A549 (cell line): ENCODE data around the gene PADI2. TPM values are rescaled to one million over a fixed set of nuclear protein-coding genes. Genes with fewer than 3 reads are reported as not detected.

Source experiments
- ATAC-seq, 2 experiments: fragments of 200-7000 bp in 1 of 2; fragments of >200 bp in 1 of 2; cut with Nextera tagmentation in 1 of 2; cut with Tn5 transposase in 1 of 2; 3 replicates each; pipeline versions ENCODE4 v1.8.0 to v1.9.1; 2018 to 2020; ENCODE audit warnings: mild to moderate bottlenecking in 1 of 2, moderate library complexity in 1 of 2
- CTCF ChIA-PET: fragments of 300-600 bp; sonication (Branson Sonifier 250); formaldehyde crosslinking; extraction: SDS; loops from one replicate; lab custom pipeline; 2021; ENCODE audit warnings: antibody characterized with exemption, inconsistent platforms; lab: Yijun Ruan, JAX
- POLR2A ChIA-PET: fragments of 350-600 bp; formaldehyde crosslinking; extraction: SDS; loops from one replicate; lab custom pipeline; 2021; ENCODE audit warnings: antibody characterized with exemption, inconsistent platforms; lab: Yijun Ruan, JAX
- DNase-seq, 2 experiments: peaks; one replicate each; pipeline versions ENCODE4 v3.0.0 to v3.0.0-alpha.2; 2011 to 2016; ENCODE audit warnings: low read depth in 1 of 2, low spot score in 1 of 2
- FAIRE-seq: peaks from 2 replicates; lab custom pipeline; 2011; peaks lifted over from hg19 to GRCh38; lab: Jason Lieb, UNC
- H3K27ac ChIP-seq, 2 experiments: fragments of >200 bp; sonication (Bioruptor Twin); formaldehyde crosslinking; 3 replicates each; pipeline ENCODE4 v1.5.1; 2016 to 2017
- H3K4me1 ChIP-seq: fragments of >200 bp; sonication (Bioruptor Twin); formaldehyde crosslinking; 3 replicates; pipeline ENCODE4 v1.6.1; 2016
- H3K4me2 ChIP-seq: fragments of >200 bp; sonication (Bioruptor Twin); formaldehyde crosslinking; 3 replicates; pipeline ENCODE4 v1.6.1; 2016
- H3K4me3 ChIP-seq: fragments of >200 bp; sonication (Bioruptor Twin); formaldehyde crosslinking; 3 replicates; pipeline ENCODE4 v1.5.1; 2016
- H3K9me3 ChIP-seq: fragments of >200 bp; sonication (Bioruptor Twin); formaldehyde crosslinking; 3 replicates; pipeline ENCODE4 v1.6.1; 2016
- BHLHE40 ChIP-seq: IDR thresholded peaks from 2 replicates; pipeline ENCODE4 v1.6.1; 2012; ENCODE audit warnings: low read depth, low read length, inconsistent platforms
- CHD2 ChIP-seq: fragments of 150-350 bp; IDR thresholded peaks from 2 replicates; pipeline ENCODE4 v1.6.1; 2014; ENCODE audit warnings: low read length; ENCODE audit not compliant: partially characterized antibody
- CHD4 ChIP-seq: fragments of 200-600 bp; sonication (generic); IDR thresholded peaks from 2 replicates; pipeline ENCODE4 v1.6.1; 2016; ENCODE audit warnings: antibody characterized with exemption, mild to moderate bottlenecking, borderline replicate concordance
- EHF ChIP-seq: fragments of 250-450 bp; sonication (Bioruptor Pico); IDR thresholded peaks from 2 replicates; pipeline ENCODE4 v1.5.0; 2020; ENCODE audit warnings: mild to moderate bottlenecking
- EHMT2 ChIP-seq: fragments of 200-600 bp; sonication (generic); IDR thresholded peaks from 2 replicates; pipeline ENCODE4 v1.6.1; 2016; ENCODE audit warnings: antibody characterized with exemption, low read depth, mild to moderate bottlenecking, moderate library complexity
- EP300 ChIP-seq, 2 experiments: fragments of >200 bp; sonication (Bioruptor Twin); formaldehyde crosslinking; IDR thresholded peaks; 2 replicates in 1 of 2; 3 replicates in 1 of 2; pipeline ENCODE4 v1.6.1; 2016 to 2017
- ESRRA ChIP-seq: fragments of 150-350 bp; IDR thresholded peaks from 2 replicates; pipeline ENCODE4 v1.6.1; 2014; ENCODE audit warnings: mild to moderate bottlenecking, low read length, borderline replicate concordance
- FOSL2 ChIP-seq, 2 experiments: fragments of 450-650 bp in 1 of 2; fragments of >200 bp in 1 of 2; sonication (Bioruptor Twin) in 1 of 2; formaldehyde crosslinking; IDR thresholded peaks; 2 replicates each; pipeline versions ENCODE4 v1.5.0 to v1.6.1; 2016 to 2020; ENCODE audit warnings: mild to moderate bottlenecking in 1 of 2, moderate library complexity in 1 of 2
- FOXS1 ChIP-seq: fragments of 250-450 bp; sonication (Bioruptor Pico); IDR thresholded peaks from 2 replicates; pipeline ENCODE4 v1.5.0; 2020; ENCODE audit warnings: mild to moderate bottlenecking, moderate library complexity
- HES2 ChIP-seq: fragments of >200 bp; sonication (Bioruptor Twin); formaldehyde crosslinking; IDR thresholded peaks from 2 replicates; pipeline ENCODE4 v1.6.1; 2016
- HEYL ChIP-seq: fragments of 250-450 bp; sonication (Bioruptor Pico); IDR thresholded peaks from 2 replicates; pipeline ENCODE4 v1.8.0; 2021; ENCODE audit warnings: mild to moderate bottlenecking, moderate library complexity
- HOXA7 ChIP-seq: fragments of 250-450 bp; sonication (Bioruptor Pico); IDR thresholded peaks from 2 replicates; pipeline ENCODE4 v1.5.0; 2020; ENCODE audit warnings: mild to moderate bottlenecking, moderate library complexity
- HOXB5 ChIP-seq: fragments of 250-450 bp; sonication (Bioruptor Pico); IDR thresholded peaks from 2 replicates; pipeline ENCODE4 v1.5.0; 2020; ENCODE audit warnings: mild to moderate bottlenecking, moderate library complexity
- JUNB ChIP-seq: fragments of >200 bp; sonication (Bioruptor Twin); formaldehyde crosslinking; IDR thresholded peaks from 2 replicates; pipeline ENCODE4 v1.6.1; 2016
- KDM5A ChIP-seq: fragments of 200-600 bp; sonication (generic); IDR thresholded peaks from 2 replicates; pipeline ENCODE4 v1.6.1; 2016; ENCODE audit warnings: antibody characterized with exemption, mild to moderate bottlenecking
- MAFK ChIP-seq: fragments of 450-650 bp; IDR thresholded peaks from 2 replicates; pipeline ENCODE4 v1.6.1; 2014; ENCODE audit not compliant: partially characterized antibody
- MAZ ChIP-seq: fragments of 150-350 bp; IDR thresholded peaks from 2 replicates; pipeline ENCODE4 v1.6.1; 2014; ENCODE audit warnings: antibody characterized with exemption, low read depth, low read length, borderline replicate concordance
- NPAS2 ChIP-seq: fragments of 250-450 bp; sonication (Bioruptor Pico); IDR thresholded peaks from 2 replicates; pipeline ENCODE4 v1.8.0; 2022; ENCODE audit warnings: mild to moderate bottlenecking, moderate library complexity, borderline replicate concordance
- NR3C1 ChIP-seq: fragments of >200 bp; sonication (Bioruptor Twin); formaldehyde crosslinking; IDR thresholded peaks from 3 replicates; pipeline ENCODE4 v1.6.1; 2017
- POLR2A ChIP-seq: IDR thresholded peaks from 2 replicates; pipeline ENCODE4 v1.6.1; 2012; ENCODE audit warnings: mild to moderate bottlenecking, low read length
- RAD21 ChIP-seq, 2 experiments: fragments of >200 bp in 1 of 2; sonication (Bioruptor Twin) in 1 of 2; formaldehyde crosslinking in 1 of 2; IDR thresholded peaks in 1 of 2; conservative IDR thresholded peaks in 1 of 2; 2 replicates in 1 of 2; 3 replicates in 1 of 2; pipeline ENCODE4 v1.6.1; 2012 to 2018; ENCODE audit warnings: inconsistent platforms in 1 of 2
- RCOR1 ChIP-seq: fragments of 150-350 bp; IDR thresholded peaks from 2 replicates; pipeline ENCODE4 v1.6.1; 2014; ENCODE audit warnings: antibody characterized with exemption, low read length, low read depth
- RNF2 ChIP-seq: fragments of 200-600 bp; sonication (generic); IDR thresholded peaks from 2 replicates; pipeline ENCODE4 v1.6.1; 2016; ENCODE audit warnings: low read depth, mild to moderate bottlenecking, antibody characterized with exemption, moderate library complexity, borderline replicate concordance
- SREBF2 ChIP-seq: fragments of 450-650 bp; IDR thresholded peaks from 2 replicates; pipeline ENCODE4 v1.6.1; 2014; ENCODE audit warnings: mild to moderate bottlenecking, moderate library complexity
- TFCP2L1 ChIP-seq: fragments of 250-450 bp; sonication (Bioruptor Pico); IDR thresholded peaks from 2 replicates; pipeline ENCODE4 v1.5.0; 2021; ENCODE audit warnings: mild to moderate bottlenecking
- TP53 ChIP-seq: fragments of 250-450 bp; sonication (Bioruptor Pico); IDR thresholded peaks from 2 replicates; pipeline ENCODE4 v1.5.0; 2021; ENCODE audit warnings: mild to moderate bottlenecking, moderate library complexity
- ZFP36 ChIP-seq: fragments of 450-650 bp; IDR thresholded peaks from 2 replicates; pipeline ENCODE4 v1.6.1; 2014; ENCODE audit warnings: borderline replicate concordance; ENCODE audit not compliant: partially characterized antibody
- ZNF302 ChIP-seq: fragments of 250-450 bp; sonication (Bioruptor Pico); IDR thresholded peaks from 2 replicates; pipeline ENCODE4 v1.9.0; 2021; ENCODE audit warnings: inconsistent platforms, mild to moderate bottlenecking, moderate library complexity
- ZSCAN20 ChIP-seq: fragments of 250-450 bp; sonication (Bioruptor Pico); IDR thresholded peaks from 2 replicates; pipeline ENCODE4 v1.8.0; 2022; ENCODE audit warnings: mild to moderate bottlenecking, moderate library complexity
- WGBS: methylation state at CpG from one replicate; pipeline ENCODE4 v1.1.6; 2017; ENCODE audit errors: missing lambda C conversion rate; 5-methylcytosine and 5-hydroxymethylcytosine counted together
- polyA plus RNA-seq, 4 experiments: library from polyadenylated mRNA; depleted of rRNA in 3 of 4; stranded (reverse); fragments of >200 nt; fragmentation: RNase III in 1 of 4; extraction: RNeasy Plus Mini Kit Qiagen cat#74134 plus additional on column Dnase treatment in 1 of 4; gene quantifications; 2 replicates in 3 of 4; 3 replicates in 1 of 4; pipeline ENCODE4 v1.2.3, GENCODE V29; 2011 to 2017
- TF ChIP-seq, protein P1 (sequence below): fragments of 200-600 bp; sonication (generic); IDR thresholded peaks from 2 replicates; pipeline ENCODE4 v1.6.1; 2016; ENCODE audit warnings: antibody characterized with exemption, mild to moderate bottlenecking, moderate library complexity
- TF ChIP-seq, protein P2 (sequence below): fragments of 150-350 bp; IDR thresholded peaks from 2 replicates; pipeline ENCODE4 v1.6.1; 2014; ENCODE audit warnings: low read depth, mild to moderate bottlenecking, low read length

Gene PADI2
- polyA plus RNA-seq, 2 of the 4 experiments (the other 2 are of a cell fraction), result 1.1 to 1.3 TPM

DNA sequence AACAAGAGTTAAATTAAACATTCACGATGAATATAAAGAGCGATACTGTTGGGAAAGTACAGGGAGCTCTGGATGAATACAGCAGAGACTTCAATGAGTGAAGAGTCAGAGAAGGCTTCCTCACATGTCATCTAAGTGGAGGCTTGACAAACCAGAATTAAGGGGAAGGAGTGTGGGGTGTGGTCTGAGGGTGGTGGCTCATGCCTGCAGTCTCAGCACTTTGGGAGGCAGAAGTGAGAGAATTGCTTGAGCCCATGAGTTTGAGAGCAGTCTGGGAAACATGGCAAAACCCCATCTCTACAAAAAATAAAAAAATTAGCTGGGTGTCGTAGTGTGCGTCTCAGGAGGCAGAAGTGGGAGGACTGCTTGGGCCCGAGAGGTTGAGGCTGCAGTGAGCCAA lies 74.1 kb downstream of the PADI2 start:
- POLR2A ChIA-PET, result no interaction called here
- no peak for TF ChIP-seq ZFP36
- no peak for TF ChIP-seq HOXA7 (CRISPR knock-in tag)
- no peak for TF ChIP-seq JUNB
- no peak for TF ChIP-seq KDM5A
- no peak for TF ChIP-seq RNF2
- no peak for TF ChIP-seq ESRRA
- no peak for TF ChIP-seq SREBF2
- no peak for TF ChIP-seq FOXS1 (CRISPR knock-in tag)
- no peak for TF ChIP-seq MAFK
- TF ChIP-seq MAZ, result no peak
- TF ChIP-seq ZSCAN20, result no peak
- no peak for TF ChIP-seq BHLHE40
- TF ChIP-seq RAD21 (conservative IDR thresholded peaks at IDR 0.05 in 1 of 2, IDR thresholded peaks at IDR 0.05 in 1 of 2), result no peak
- no peak for TF ChIP-seq ZNF302 (CRISPR knock-in tag)
- TF ChIP-seq RCOR1, result no peak
- no peaks in the 10 kb centered on the region for H3K9me3 ChIP-seq
- H3K4me1 ChIP-seq, result peaks cover 6% of the 10 kb centered on the region; the same call in 1 of the 3 replicates
- H3K27ac ChIP-seq, result no peak overlapping the region
- no peak overlapping the region for H3K4me2 ChIP-seq
- 74% methylated on average over 5 of the region's 5 CpGs for WGBS
- no peak overlapping the region for H3K4me3 ChIP-seq
- ATAC-seq, result no peak
- no peak for FAIRE-seq
- CTCF ChIA-PET, result interaction anchor here (1.0 to 6.9 kb wide), 14 partner anchors 12 to 95 kb away, joined by 3 to 80 read pairs (median 12); no protein-coding TSS in a partner anchor
- no peak for DNase-seq

GRCh38 chr1:17043676-17044075 lies 75.6 kb downstream of the PADI2 start:
- no peak for DNase-seq
- Histone ChIP-seq H3K4me3 (no peak overlapping the region), H3K9me3 (no peaks in the 10 kb centered on the region), H3K4me1 (peaks cover 6% of the 10 kb centered on the region; the same call in 1 of the 3 replicates), H3K4me2 (no peak overlapping the region), H3K27ac (no peak overlapping the region)
- FAIRE-seq, result no peak
- POLR2A ChIA-PET, result no interaction called here
- CTCF ChIA-PET, result interaction anchor here (6.3 to 6.9 kb wide), 2 partner anchors 82 to 94 kb away, joined by 54 to 80 read pairs; no protein-coding TSS in a partner anchor
- WGBS, result 77% methylated on average over 5 of the region's 5 CpGs
- no peak for ATAC-seq
- TF ChIP-seq EHF (CRISPR knock-in tag), result no peak
- TF ChIP-seq POLR2A, result no peak
- no peak for TF ChIP-seq HOXB5 (CRISPR knock-in tag)
- TF ChIP-seq, protein P1, sequence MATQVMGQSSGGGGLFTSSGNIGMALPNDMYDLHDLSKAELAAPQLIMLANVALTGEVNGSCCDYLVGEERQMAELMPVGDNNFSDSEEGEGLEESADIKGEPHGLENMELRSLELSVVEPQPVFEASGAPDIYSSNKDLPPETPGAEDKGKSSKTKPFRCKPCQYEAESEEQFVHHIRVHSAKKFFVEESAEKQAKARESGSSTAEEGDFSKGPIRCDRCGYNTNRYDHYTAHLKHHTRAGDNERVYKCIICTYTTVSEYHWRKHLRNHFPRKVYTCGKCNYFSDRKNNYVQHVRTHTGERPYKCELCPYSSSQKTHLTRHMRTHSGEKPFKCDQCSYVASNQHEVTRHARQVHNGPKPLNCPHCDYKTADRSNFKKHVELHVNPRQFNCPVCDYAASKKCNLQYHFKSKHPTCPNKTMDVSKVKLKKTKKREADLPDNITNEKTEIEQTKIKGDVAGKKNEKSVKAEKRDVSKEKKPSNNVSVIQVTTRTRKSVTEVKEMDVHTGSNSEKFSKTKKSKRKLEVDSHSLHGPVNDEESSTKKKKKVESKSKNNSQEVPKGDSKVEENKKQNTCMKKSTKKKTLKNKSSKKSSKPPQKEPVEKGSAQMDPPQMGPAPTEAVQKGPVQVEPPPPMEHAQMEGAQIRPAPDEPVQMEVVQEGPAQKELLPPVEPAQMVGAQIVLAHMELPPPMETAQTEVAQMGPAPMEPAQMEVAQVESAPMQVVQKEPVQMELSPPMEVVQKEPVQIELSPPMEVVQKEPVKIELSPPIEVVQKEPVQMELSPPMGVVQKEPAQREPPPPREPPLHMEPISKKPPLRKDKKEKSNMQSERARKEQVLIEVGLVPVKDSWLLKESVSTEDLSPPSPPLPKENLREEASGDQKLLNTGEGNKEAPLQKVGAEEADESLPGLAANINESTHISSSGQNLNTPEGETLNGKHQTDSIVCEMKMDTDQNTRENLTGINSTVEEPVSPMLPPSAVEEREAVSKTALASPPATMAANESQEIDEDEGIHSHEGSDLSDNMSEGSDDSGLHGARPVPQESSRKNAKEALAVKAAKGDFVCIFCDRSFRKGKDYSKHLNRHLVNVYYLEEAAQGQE, result no peak
- no peak for TF ChIP-seq HOXA7 (CRISPR knock-in tag)
- TF ChIP-seq FOSL2 (IDR thresholded peaks at IDR 0.05), result no peak
- TF ChIP-seq FOSL2 (CRISPR knock-in tag; IDR thresholded peaks at IDR 0.05), result no peak
- TF ChIP-seq, protein P2, sequence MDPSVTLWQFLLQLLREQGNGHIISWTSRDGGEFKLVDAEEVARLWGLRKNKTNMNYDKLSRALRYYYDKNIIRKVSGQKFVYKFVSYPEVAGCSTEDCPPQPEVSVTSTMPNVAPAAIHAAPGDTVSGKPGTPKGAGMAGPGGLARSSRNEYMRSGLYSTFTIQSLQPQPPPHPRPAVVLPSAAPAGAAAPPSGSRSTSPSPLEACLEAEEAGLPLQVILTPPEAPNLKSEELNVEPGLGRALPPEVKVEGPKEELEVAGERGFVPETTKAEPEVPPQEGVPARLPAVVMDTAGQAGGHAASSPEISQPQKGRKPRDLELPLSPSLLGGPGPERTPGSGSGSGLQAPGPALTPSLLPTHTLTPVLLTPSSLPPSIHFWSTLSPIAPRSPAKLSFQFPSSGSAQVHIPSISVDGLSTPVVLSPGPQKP, result no peak
- TF ChIP-seq CHD4, result no peak
- no peak for TF ChIP-seq ZSCAN20
- no peak for TF ChIP-seq TP53
- TF ChIP-seq BHLHE40, result no peak
- no peak for TF ChIP-seq EHMT2
- no peak for TF ChIP-seq EP300 (IDR thresholded peaks at IDR 0.05)
- no peak for TF ChIP-seq NPAS2
- no peak for TF ChIP-seq NR3C1
- no peak for TF ChIP-seq TFCP2L1
- no peak for TF ChIP-seq HEYL (CRISPR knock-in tag)
- no peak for TF ChIP-seq CHD2
- no peak for TF ChIP-seq HES2
